K562 (cell line): ENCODE measurements around the gene SYMPK. TPM values are rescaled to one million over a fixed set of nuclear protein-coding genes. Genes with fewer than 3 reads are reported as not detected.

ENCODE experiments used
- ELK3 ChIP-seq: fragments of 450-650 bp; formaldehyde crosslinking; IDR thresholded peaks from 2 replicates; pipeline ENCODE4 v1.4.0; 2020; ENCODE audit warnings: mild to moderate bottlenecking
- ESRRA ChIP-seq: fragments of 450-650 bp; IDR thresholded peaks from 2 replicates; pipeline ENCODE4 v1.6.1; 2014; ENCODE audit warnings: low read depth, mild to moderate bottlenecking, moderate library complexity, borderline replicate concordance
- GABPB1 ChIP-seq: sonication (generic); formaldehyde crosslinking; IDR thresholded peaks from 2 replicates; pipeline ENCODE4 v1.8.0; 2022; ENCODE audit warnings: mild to moderate bottlenecking, missing genetic modification reagents
- RNF2 ChIP-seq: sonication (generic); IDR thresholded peaks from 2 replicates; pipeline ENCODE4 v1.6.1; 2016
- ZNF695 ChIP-seq: fragments of 450-650 bp; formaldehyde crosslinking; IDR thresholded peaks from 2 replicates; pipeline ENCODE4 v1.4.0; 2020; ENCODE audit warnings: mild to moderate bottlenecking, moderate library complexity
- ZNF740 ChIP-seq, 3 experiments: fragments of 200-800 bp in 1 of 3; sonication (Bioruptor generic) in 1 of 3; sonication (generic) in 1 of 3; formaldehyde crosslinking in 1 of 3; IDR thresholded peaks; 2 replicates each; pipeline versions ENCODE4 v1.6.1 to v1.8.0; 2016 to 2022; ENCODE audit warnings: mild to moderate bottlenecking in 2 of 3, missing compliant biosample characterization in 2 of 3, missing genetic modification characterization in 2 of 3, missing genetic modification reagents in 1 of 3
- polyA plus RNA-seq, 8 experiments: library from polyadenylated mRNA; depleted of rRNA in 4 of 8; stranded (reverse) in 5 of 8; unstranded in 3 of 8; fragments of >200 nt; fragmentation: Nextera tagmentation in 2 of 8; fragmentation: Illumina TruSeq in 1 of 8; extraction: Ambion mirVana in 2 of 8; extraction: Trizol in 1 of 8; gene quantifications; 2 replicates each; pipeline versions ENCODE4 v1.2.1 to v1.2.3, GENCODE V29; 2011 to 2014; ENCODE audit warnings: inconsistent platforms in 1 of 8, missing spikeins in 1 of 8
- total RNA-seq, 7 experiments: library from RNA; depleted of rRNA in 6 of 7; stranded (reverse); fragments of >200 nt in 6 of 7; fragmentation: Illumina TruSeq in 2 of 7; extraction: Trizol in 2 of 7; gene quantifications; 2 replicates each; pipeline versions ENCODE4 v1.2.1 to v1.2.3, GENCODE V29; 2011 to 2021; ENCODE audit warnings: low replicate concordance in 1 of 7
- TF ChIP-seq, protein P1 (sequence below), 2 experiments: fragments of 450-650 bp in 1 of 2; sonication (generic) in 1 of 2; formaldehyde crosslinking in 1 of 2; IDR thresholded peaks; 2 replicates each; pipeline versions ENCODE4 v1.7.1 to v1.9.0; 2016 to 2022; ENCODE audit warnings: inconsistent platforms in 1 of 2, mild to moderate bottlenecking in 1 of 2, missing genetic modification reagents in 1 of 2

The SYMPK gene
- total and polyA plus RNA-seq, 9 of the 15 experiments (the other 6 are each of a cell fraction or from before 2014, with no cell fraction given) = 0.73 to 95.5 (median 58.4) TPM

GRCh38 chr19:45902651-45903625 lies 40.0 kb upstream of the SYMPK start (continued):
- TF ChIP-seq, protein P1, sequence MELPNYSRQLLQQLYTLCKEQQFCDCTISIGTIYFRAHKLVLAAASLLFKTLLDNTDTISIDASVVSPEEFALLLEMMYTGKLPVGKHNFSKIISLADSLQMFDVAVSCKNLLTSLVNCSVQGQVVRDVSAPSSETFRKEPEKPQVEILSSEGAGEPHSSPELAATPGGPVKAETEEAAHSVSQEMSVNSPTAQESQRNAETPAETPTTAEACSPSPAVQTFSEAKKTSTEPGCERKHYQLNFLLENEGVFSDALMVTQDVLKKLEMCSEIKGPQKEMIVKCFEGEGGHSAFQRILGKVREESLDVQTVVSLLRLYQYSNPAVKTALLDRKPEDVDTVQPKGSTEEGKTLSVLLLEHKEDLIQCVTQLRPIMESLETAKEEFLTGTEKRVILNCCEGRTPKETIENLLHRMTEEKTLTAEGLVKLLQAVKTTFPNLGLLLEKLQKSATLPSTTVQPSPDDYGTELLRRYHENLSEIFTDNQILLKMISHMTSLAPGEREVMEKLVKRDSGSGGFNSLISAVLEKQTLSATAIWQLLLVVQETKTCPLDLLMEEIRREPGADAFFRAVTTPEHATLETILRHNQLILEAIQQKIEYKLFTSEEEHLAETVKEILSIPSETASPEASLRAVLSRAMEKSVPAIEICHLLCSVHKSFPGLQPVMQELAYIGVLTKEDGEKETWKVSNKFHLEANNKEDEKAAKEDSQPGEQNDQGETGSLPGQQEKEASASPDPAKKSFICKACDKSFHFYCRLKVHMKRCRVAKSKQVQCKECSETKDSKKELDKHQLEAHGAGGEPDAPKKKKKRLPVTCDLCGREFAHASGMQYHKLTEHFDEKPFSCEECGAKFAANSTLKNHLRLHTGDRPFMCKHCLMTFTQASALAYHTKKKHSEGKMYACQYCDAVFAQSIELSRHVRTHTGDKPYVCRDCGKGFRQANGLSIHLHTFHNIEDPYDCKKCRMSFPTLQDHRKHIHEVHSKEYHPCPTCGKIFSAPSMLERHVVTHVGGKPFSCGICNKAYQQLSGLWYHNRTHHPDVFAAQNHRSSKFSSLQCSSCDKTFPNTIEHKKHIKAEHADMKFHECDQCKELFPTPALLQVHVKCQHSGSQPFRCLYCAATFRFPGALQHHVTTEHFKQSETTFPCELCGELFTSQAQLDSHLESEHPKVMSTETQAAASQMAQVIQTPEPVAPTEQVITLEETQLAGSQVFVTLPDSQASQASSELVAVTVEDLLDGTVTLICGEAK (IDR thresholded peaks at IDR 0.05) = peak; percentile 37; the same call in 1 of the 2 replicates
- TF ChIP-seq, protein P1 (CRISPR knock-in tag; IDR thresholded peaks at IDR 0.05) = no peak
- TF ChIP-seq ZNF740 (CRISPR knock-in tag; IDR thresholded peaks at IDR 0.05) (no peak), ZNF740 (tag; IDR thresholded peaks at IDR 0.05) (no peak), ZNF695 (CRISPR knock-in tag) (no peak), RNF2 (no peak), GABPB1 (CRISPR knock-in tag) (peak; percentile 61; the same call in 1 of the 2 replicates), ESRRA (0 out of 2 replicates have a peak, but pooled peaks have one; percentile 20), ELK3 (no peak)
